NCI-H1092 (cell line): Measurements from ENCODE around the gene ZNF592.

Experiments used
- DNase-seq: peaks from one replicate; lab custom pipeline; 2025; lab: John Stamatoyannopoulos, UW

Gene ZNF592

DNA sequence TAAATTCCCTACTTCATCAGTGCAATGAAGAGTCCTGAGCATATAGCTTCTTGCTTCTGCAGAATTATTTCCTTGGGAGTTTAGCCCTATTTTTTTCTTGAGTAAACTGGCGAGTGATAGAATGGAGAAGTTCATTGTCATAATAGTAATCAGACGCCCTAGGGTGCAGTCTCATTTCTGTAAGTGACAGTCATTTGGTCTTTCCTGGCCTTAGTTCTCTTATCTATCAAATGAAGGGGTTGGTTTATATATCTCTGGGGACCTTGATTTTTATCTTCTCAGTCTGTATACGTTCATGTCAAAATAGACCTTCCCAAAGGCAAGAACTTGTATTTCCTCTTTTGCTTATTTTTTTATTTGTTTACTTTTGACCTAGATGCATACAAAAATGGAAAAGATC is 58.8 kb downstream of the ZNF592 start:
- no peak for DNase-seq

DNA sequence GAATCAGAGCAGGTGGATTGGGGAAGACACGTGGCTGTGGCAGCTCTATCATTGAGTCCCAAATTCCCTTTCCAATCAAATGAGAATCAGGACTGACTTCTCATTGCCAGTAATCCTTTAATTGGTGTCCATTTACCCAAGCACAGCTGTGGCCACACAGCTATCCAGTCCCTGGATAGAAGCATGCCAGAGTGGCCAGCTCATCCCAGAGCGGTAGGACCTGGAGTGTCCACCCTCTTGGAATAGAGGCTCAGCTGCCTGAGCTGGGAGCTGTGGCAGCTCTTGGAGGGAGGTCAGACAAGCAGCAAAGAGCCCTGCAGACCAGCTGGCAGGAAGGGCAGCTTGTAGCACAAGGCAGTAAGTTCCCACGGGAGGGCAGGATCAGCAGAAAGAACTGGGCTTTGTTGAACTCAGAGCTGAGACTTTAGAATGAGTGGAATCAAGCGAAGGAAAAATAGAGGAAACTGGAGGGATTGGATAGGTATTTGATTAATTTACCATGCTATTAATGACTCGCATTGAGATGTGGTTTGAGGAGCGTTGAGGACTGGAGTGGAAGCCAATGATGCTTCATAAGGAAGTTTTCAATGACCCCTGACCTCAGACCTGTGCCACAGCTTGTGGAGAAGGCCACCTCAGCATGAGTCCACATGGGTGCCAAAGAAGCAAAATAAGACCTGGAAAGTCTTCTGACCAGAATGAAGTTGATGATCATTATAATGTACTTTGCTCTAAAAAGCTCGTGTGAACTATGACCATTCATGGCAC is 61.9 kb downstream of the ZNF592 start:
- no peak for DNase-seq

- DNase-seq: no peak
These were observed 62.8 kb downstream of the ZNF592 start for GRCh38 chr15:84811151-84811550.

GRCh38 chr15:84811828-84812227 is 63.4 kb downstream of the ZNF592 start:
- no peak for DNase-seq

DNA sequence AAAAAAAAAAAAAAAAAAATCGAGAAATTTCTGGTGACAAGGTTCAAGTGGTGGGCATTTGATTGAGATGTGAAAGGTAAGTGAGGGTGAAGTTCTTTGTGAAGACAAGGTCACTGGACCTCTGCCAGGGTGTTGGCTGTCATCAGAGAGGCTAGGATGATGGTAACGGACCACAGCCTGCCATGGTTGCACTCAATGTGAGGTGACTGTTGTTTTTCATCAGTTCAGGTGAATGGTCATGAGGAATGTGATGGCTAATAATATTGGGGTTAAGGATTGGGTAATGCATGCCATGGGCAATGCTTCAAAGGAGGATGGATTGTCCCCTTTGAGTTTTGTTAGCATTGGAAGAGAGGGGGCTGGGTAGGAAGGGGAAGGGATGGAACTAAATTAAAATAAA is 64.5 kb downstream of the ZNF592 start:
- DNase-seq: no peak

GRCh38 chr15:84813435-84813834 is 65.0 kb downstream of the ZNF592 start:
- DNase-seq: no peak

DNA sequence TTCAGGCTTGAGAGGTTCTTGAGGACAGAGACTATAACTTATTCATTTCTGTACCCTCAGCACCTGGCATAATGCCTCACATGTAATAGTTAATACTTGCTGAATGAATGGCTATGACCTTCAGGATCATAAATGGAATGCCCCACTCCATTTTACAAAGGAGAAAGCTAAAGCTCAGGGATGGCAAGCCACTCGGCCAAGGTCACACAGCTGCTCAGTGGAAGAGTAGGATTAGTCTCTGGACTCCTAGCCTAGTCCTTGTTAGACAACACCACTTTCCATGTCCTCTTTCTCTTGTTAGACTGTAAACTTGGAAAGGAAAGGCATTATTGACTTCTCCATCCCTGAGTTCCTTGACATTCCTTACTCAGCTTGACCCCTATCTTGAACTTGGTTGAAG is 65.5 kb downstream of the ZNF592 start:
- no peak for DNase-seq

- no peak for DNase-seq
These were observed 66.5 kb downstream of the ZNF592 start for GRCh38 chr15:84814916-84815315.

DNA sequence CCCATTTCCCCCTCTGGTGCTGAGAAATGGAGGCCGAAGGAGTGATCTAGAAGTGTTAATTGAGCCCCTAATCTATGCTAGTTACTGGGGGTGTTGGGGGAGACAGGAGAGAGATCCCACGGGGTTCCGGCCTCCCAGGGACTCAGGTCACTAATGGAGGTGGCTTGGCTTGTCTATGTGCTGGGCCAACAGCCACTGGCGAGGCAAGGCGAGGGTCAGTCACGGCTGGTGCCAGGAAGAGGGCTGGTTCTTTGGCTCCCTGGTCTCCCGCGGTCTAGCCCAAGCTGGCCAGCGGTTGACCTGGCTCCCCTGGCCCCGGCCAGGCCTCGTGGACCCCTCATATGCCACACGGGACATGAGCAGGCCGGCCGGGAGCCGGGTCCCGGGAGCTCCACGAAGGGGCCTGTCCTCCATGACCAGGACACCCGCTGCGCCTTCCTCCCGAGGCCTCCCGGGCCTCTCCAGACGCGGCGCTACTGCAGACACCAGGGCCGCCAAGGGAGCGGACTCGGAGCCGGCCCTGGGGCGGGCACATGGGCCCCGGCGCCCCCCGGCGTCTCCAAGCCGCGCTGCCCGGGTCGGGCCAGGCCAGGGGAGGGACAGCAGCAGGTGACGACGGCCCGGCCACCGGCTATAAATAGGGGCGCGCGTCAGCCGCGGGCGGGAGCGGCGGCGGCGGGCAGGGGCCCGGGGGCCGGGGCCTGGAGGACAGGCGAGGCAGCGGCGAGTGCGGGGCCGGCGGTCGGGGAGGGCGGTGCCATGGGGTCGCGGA is 68.5 kb downstream of the ZNF592 start, which contains the start of gene ALPK3:
ALPK3 (plus strand) TSS at position 663 of the 772 bp plus-strand sequence; CDS start at position 760, 97 bp downstream.
- DNase-seq: no peak

DNA sequence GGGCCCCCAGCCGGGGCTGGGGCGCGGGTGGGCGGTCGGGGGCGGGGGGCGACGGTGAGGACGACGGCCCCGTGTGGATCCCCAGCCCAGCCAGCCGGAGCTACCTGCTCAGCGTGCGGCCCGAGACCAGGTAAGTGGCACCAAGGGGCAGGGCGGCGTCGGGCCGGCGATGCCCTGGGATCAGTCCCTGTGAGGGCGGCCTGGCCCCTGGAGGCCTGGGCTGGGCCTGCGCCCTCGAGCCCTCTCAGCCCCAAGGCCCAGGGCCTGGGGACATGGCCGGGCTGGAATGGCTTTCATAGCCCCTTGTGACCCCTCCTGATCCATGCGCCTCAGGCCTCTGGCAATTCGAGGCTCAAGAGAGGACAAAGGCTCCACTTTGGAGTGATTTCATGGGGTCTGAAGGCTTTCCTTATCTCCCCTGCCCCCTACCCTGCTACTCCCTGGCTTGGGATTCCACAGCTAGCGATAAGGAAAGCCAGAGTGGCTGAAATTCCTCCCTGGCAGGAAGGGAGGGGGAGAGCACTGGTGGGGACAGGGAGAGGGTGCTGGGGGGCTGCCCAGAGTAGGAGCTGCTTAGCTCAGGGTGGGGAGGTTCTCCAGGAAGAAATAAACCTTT is 69.2 kb downstream of the ZNF592 start:
- DNase-seq: no peak

DNA sequence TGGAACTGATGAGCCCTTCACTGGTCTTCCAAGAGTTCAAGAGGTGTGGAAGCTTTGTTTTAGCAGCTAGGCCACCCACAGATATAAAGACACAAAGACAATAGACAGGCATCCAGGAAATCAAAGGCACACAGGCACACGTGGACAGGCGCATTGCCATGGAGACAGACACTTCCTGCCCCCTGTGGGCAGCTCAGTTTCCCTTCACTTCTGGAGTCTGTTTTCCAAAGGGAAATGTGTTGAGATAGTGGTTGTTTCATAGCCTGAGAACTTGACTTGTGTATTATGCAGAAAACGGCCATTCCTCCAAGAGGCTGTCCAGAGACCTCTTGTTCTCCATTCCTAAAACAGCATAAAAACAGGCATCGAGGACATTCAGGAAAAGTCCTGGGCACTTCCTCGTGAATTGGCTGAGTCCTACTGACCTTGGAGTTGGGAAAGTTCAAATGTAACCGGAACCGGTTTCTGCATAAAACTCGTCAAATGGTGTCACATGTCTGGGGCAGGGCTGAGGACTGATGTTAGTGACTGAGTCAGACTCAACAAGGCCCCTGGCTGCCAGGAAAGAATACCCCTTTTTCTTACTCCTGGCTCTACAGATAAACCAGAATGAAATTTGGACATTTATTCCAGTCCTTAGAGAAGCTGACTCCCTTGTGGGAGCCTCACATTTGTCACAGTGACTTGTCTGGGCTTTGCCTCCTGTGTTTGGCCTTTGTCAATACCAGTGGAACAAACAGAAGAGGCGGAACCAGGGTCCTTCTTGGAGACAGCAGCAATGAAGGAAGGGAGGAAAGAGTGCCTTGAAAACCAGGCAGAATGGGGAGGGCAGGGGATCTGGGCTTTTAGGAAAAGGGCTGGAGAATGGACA is 70.1 kb downstream of the ZNF592 start:
- no peak for DNase-seq

DNA sequence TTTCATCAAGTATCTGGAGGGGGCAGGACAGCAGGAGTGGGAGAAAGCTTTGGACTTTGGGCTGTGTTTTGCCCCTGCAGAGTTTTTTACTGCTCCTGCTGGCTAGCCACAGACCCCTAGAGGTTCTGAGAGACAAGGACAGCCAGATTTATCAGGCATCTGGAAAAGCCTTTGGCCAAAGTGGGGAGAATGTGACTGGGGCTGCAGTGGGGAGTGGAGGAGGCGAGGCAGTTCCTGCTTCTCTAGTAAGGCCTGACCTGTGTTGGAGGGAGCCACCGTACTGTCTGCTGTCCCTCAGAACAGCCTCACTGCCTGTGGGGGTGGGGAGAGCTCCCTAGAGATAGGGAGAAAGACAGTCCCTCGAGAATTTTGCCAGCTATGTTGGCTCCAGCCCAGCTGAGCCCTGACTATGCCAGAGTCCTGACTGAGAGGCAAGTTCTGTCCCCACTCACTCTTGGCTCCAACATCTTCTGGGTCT is 70.9 kb downstream of the ZNF592 start:
- no peak for DNase-seq

DNA sequence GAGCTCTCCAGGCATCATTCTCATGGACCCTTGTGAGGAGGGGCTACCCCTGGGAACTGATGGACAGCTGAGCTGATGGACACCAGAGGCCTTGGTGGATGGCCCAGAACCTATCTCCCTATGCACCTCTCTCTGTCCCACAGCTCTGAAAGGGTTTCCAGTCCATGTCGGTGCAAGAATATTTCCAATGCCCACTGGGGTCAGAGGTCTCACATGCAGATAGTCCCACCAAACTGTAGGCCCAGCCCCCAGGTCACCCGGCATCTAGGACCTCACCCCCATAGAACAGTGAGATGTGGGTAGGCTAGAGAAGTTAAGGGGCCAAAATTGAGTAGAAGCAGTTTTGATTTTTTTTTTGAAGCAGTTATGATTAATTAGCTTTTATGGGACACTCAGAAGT is 71.4 kb downstream of the ZNF592 start:
- no peak for DNase-seq

DNA sequence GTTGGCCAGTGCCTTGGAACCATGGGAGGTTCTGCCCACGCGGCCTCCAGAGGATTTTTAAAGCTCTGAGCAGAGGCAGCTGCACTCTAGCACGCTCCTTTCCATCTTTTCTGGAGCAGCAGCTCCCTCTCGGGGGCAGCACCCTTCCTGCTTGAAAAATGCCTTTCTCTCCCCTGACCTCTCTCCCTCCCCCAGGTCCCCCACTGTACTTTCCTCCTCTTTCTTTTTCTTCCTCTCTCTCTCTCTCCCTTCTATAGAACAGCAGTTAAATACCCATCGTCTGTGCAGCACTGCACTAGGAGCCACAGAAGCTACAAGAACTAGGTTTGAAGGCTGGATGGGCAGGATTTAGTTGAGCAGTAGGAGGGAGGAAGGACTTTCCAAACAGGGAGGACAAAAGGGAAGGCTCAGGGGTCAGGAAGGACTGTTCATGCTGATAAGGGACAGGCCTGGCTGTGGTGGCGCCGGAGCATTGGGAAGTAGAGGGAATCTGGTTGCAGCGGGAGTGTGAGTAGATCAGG is 73.2 kb downstream of the ZNF592 start:
- DNase-seq: no peak

DNA sequence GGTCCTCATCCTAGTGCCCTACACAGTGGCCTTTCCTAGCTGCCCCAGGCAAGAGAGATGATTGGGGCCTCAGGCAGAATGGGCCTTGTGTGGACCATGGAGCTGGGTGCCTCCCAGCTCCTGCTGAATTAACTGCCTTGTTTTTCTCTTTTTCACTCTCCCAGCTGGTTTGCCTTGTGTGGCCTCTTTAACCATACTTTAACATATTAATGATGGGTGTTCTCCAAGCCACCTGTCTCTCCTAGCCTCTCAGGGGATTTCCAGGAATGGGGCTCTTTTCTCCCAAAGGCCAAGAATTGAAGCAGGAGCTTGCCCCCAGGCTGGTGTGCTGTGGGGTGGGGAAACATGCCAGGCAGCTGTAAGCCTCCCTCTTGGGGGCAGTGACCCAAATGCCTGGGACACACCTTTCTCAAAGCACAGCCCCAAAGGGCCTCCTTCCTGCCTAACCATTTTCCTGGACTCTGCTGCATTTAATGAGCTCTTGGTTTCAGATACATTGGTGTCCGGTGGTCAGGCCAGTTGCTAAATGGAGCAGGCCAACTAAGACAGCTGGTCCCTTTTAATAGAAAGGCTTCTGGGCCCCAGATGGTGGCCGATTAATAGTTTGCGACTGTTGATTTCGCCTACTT is 74.4 kb downstream of the ZNF592 start:
- DNase-seq: no peak

DNA sequence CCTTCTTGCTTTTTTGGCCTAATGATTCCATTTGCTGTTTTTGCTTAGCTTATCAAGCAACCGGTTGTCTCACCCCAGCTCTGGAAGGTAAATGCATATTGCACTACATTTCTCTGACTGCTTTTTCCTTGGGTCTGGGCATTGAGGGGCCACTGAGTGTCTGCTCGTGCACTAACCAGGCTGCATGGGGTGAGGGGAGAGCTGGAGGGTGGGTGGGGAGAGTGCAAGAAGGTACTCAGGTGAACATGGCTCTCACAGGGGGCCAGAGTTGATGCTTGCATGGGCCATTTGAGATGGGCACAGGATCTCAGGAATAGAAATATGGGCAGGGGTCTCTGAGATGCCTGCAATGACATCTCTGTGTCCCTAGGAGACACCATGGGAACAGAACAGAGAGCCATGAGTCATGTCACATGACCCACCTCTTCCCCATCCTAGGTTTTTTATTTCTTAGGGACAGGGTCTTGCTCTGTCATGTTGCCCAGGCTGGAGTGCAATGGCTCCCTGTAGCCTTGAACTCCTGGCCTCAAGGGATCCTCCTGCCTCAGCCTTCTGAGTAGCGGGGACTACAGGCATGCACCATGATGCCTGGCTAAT is 75.0 kb downstream of the ZNF592 start:
- DNase-seq: no peak

DNA sequence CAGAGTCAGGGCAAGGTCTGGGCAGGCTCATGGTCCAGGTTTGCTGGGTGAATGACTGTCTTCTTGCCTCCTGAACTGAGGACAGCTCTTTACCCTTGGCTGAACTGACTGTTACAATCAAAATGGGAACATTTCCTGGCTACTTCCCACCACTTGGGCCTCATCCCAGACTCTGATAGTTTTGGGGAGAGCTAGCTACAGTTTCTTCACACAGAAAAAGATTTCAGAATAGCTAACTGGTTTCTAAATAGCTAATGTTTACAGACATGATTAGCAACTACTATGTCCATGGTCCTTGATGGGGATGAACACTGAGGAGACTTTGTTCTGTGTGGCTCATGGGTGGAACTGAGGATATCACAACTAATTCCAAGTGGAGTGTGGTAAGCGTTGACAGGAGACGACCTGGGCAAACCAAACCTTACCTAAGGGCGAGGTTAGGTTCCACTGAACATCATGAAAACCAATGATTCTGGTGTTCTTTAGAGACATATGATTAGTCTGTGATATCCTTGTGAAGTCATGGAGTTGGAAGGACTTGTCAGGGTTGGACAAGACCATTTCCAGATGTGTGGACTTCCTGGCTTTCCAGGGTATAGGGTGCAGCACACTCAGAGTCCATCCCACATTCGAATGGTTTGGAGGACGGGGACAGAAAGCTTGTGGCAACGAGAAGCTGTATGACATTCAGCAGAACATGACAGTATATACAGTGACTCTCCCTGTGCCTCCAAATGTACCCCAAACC is 76.0 kb downstream of the ZNF592 start:
- DNase-seq: no peak

DNA sequence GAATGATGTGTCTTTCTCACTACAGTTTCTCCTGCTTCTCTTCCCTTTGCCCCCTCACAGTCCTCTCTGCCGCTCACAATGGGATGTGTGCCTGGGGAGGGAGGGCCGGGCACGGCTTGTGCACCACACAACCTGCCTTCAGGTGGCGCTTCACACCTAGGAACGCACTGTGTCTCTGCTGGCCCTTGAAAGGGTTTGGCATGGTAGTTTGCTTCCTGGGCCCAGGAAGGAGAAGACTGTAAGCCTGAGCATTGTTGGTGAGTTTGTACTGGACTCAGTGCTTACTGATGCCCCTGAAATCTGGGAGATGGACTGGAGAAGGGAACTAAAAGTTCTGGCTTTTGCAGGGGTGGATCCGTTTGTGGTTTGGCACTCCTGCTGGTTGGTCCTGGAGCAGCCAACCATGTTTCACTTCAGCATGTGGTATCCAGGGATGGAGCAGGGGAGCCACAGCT is 78.0 kb downstream of the ZNF592 start:
- no peak for DNase-seq

DNA sequence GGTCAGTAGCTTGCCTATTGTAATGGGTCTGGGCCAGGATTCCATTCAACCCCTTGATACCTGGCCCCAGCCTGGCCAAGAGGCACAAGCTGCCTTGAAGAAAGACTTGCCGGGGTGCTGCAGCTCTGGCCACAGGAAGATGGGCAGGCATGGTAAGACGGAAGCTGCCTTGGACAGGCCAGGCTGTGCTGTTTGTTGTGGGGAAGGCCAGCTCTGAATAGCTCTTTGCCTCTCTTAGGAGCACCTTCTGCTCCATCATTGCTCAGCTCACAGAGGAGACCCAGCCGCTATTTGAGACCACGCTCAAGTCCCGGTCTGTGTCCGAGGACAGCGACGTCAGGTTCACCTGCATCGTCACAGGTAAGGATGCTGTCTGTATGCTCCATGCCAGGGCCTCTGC is 78.9 kb downstream of the ZNF592 start:
- DNase-seq: no peak
